OCI-LY7 (cell line): ENCODE measurements around the gene PTH1R. TPM values are rescaled to one million over a fixed set of nuclear protein-coding genes. Genes with fewer than 3 reads are reported as not detected.

Source experiments
- BruUV-seq: library from RNA; stranded (reverse); fragments of 400-500 nt; replicated peaks from 2 replicates; lab custom pipeline; 2021; lab: Mats Ljungman, UMichigan
- CTCF ChIA-PET: fragments of 300-600 bp; sonication (Branson Sonifier 250); formaldehyde crosslinking; loops from one replicate; lab custom pipeline; 2022; ENCODE audit warnings: antibody characterized with exemption; ENCODE audit not compliant: unreplicated experiment; lab: Charles Lee
- POLR2A ChIA-PET: fragments of 300-600 bp; sonication (Branson Sonifier 250); formaldehyde crosslinking; loops from one replicate; lab custom pipeline; 2022; ENCODE audit warnings: antibody characterized with exemption; lab: Charles Lee
- DNase-seq: peaks from one replicate; pipeline ENCODE4 v3.0.0-alpha.2; 2015; ENCODE audit warnings: low spot score
- H2AFZ ChIP-seq: fragments of 200-600 bp; sonication (generic), shearing (Covaris generic); 2 replicates; pipeline ENCODE4 v1.6.1; 2014; ENCODE audit warnings: mild to moderate bottlenecking, antibody characterized with exemption, low read length, moderate library complexity
- H3K27ac ChIP-seq: fragments of 200-600 bp; sonication (generic); 2 replicates; pipeline ENCODE4 v1.5.1; 2014; ENCODE audit warnings: mixed run types, low read depth, mild to moderate bottlenecking, moderate library complexity, low read length, inconsistent platforms; ENCODE audit not compliant: poor library complexity, severe bottlenecking
- H3K36me3 ChIP-seq: fragments of 200-600 bp; sonication (generic); 2 replicates; pipeline ENCODE4 v1.6.1; 2014; ENCODE audit warnings: mild to moderate bottlenecking, antibody characterized with exemption, low read length, moderate library complexity, mixed read lengths; ENCODE audit not compliant: insufficient read depth
- H3K4me1 ChIP-seq: fragments of 200-600 bp; sonication (generic); 2 replicates; pipeline ENCODE4 v1.5.1; 2014; ENCODE audit warnings: mild to moderate bottlenecking, low read length; ENCODE audit not compliant: insufficient read depth, poor library complexity, severe bottlenecking
- H3K4me2 ChIP-seq: fragments of 200-600 bp; sonication (generic); 2 replicates; pipeline ENCODE4 v1.6.1; 2014; ENCODE audit warnings: mild to moderate bottlenecking, low read length
- H3K4me3 ChIP-seq: fragments of 200-600 bp; sonication (generic); 2 replicates; pipeline ENCODE4 v1.5.1; 2014; ENCODE audit warnings: mild to moderate bottlenecking, low read depth, low read length; ENCODE audit not compliant: poor library complexity, severe bottlenecking
- H3K79me2 ChIP-seq: fragments of 200-600 bp; sonication (generic); 2 replicates; pipeline ENCODE4 v1.6.1; 2016; ENCODE audit warnings: low read depth, mild to moderate bottlenecking, low read length, moderate library complexity, mixed read lengths; ENCODE audit not compliant: insufficient read depth
- H3K9me2 ChIP-seq: fragments of 200-600 bp; sonication (generic); 2 replicates; pipeline ENCODE4 v1.6.1; 2016; ENCODE audit warnings: mild to moderate bottlenecking, low read length, mixed read lengths; ENCODE audit not compliant: insufficient read depth
- H3K9me3 ChIP-seq: fragments of 200-600 bp; sonication (generic); 2 replicates; pipeline ENCODE4 v1.6.1; 2014; ENCODE audit warnings: mild to moderate bottlenecking, mixed run types, low read length, mixed read lengths
- H4K20me1 ChIP-seq: fragments of 200-600 bp; sonication (generic); 2 replicates; pipeline ENCODE4 v1.6.1; 2014; ENCODE audit warnings: mild to moderate bottlenecking, antibody characterized with exemption, low read length, moderate library complexity, mixed read lengths; ENCODE audit not compliant: insufficient read depth
- EZH2phosphoT487 ChIP-seq: fragments of 200-600 bp; sonication (generic); IDR thresholded peaks from 2 replicates; pipeline ENCODE4 v1.6.1; 2018; ENCODE audit warnings: low read depth, borderline replicate concordance, mild to moderate bottlenecking, mixed run types, antibody characterized with exemption, low read length, moderate library complexity, mixed read lengths
- intact Hi-C: fragments of 100-400 bp; cut with micrococcal nuclease; formaldehyde crosslinking; loops from one replicate; pipeline ENCODE4 v1.10.0; 2022; ENCODE audit not compliant: unreplicated experiment
- total RNA-seq, 2 experiments: library from RNA; depleted of rRNA in 1 of 2; stranded (reverse); fragments of >200 nt in 1 of 2; shearing (Covaris generic) in 1 of 2; gene quantifications; 2 replicates each; pipeline ENCODE4 v1.2.3, GENCODE V29; 2014 to 2022
- TF ChIP-seq, protein P1 (sequence below): fragments of 200-600 bp; sonication (generic); conservative IDR thresholded peaks from 2 replicates; pipeline ENCODE4 v1.5.1; 2014; ENCODE audit warnings: mild to moderate bottlenecking, antibody characterized with exemption, low read length, moderate library complexity, mixed read lengths

The PTH1R gene
- total RNA-seq, 2 experiments from 2014 or later = not detected

DNA sequence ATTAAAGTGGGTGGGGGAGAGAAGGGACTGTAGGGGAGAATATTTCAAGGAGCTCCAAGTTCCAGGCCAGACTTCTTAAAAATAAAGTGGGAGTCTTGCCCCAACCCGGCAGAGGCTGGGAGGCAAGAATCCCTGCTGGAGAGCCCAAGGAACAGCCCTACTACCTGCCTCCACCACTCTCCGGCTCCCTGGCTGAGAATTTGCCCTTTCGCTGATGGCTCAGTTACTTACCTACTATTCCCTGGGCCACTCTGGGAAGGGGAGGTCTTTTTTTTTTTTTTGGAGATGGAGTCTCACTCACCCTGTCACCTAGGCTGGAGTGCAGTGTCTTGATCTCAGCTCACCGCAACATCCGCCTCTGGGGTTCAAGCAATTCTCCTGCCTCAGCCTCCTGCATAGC lies 29.8 kb upstream of the PTH1R start:
- no peaks in the 10 kb centered on the region for H3K9me2 ChIP-seq
- no peaks in the 10 kb centered on the region for H3K36me3 ChIP-seq
- no peak overlapping the region for H3K27ac ChIP-seq
- CTCF ChIA-PET = no interaction called here
- no peak overlapping the region for H3K4me2 ChIP-seq
- DNase-seq = no peak
- no peak overlapping the region for H2AFZ ChIP-seq
- BruUV-seq = no TSS peak
- intact Hi-C loops = no loop called here
- H3K9me3 ChIP-seq = no peaks in the 10 kb centered on the region
- POLR2A ChIA-PET = no interaction called here
- no peaks in the 10 kb centered on the region for H3K4me1 ChIP-seq
- TF ChIP-seq EZH2phosphoT487 = no peak
- TF ChIP-seq, protein P1, sequence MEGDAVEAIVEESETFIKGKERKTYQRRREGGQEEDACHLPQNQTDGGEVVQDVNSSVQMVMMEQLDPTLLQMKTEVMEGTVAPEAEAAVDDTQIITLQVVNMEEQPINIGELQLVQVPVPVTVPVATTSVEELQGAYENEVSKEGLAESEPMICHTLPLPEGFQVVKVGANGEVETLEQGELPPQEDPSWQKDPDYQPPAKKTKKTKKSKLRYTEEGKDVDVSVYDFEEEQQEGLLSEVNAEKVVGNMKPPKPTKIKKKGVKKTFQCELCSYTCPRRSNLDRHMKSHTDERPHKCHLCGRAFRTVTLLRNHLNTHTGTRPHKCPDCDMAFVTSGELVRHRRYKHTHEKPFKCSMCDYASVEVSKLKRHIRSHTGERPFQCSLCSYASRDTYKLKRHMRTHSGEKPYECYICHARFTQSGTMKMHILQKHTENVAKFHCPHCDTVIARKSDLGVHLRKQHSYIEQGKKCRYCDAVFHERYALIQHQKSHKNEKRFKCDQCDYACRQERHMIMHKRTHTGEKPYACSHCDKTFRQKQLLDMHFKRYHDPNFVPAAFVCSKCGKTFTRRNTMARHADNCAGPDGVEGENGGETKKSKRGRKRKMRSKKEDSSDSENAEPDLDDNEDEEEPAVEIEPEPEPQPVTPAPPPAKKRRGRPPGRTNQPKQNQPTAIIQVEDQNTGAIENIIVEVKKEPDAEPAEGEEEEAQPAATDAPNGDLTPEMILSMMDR = no peak
- no peak overlapping the region for H3K4me3 ChIP-seq
- no peaks in the 10 kb centered on the region for H3K79me2 ChIP-seq
- no peaks in the 10 kb centered on the region for H4K20me1 ChIP-seq

DNA sequence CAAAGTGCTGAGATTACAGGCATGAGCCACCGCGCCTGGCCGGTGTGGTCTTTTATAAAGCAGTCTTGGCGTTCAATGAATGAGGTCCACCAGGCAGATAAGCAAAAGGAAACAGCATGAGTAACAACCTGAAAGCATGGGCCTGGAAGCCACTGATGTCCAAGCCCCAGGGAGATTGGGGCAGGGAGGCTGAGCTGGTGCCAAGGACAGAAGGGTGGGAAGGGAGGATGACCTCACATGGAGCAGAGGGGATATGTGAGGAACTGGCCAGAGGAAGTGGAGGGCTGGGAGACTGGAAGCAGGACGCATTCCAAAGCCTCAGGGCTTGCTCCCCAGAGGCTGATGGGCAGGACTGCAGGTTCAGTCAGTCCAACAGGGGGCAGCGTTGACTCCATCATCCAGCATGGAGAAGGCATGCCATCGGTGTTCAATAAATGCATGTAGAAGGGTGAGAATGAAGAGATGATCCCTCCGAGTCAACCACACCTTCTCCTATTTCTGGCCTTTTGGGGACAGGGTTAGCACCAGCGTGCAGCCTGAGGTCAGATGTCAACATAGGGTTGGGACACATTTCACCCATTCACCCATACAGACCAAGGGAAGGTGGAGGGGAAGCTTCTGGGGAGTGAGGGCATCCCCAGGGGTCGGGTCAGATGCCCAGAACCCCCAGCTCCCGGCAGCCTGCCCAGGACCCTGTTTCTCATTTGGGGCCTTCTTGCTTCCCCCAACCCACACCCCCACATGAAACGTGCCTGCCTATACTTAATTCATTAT lies 29.1 kb upstream of the PTH1R start:
- POLR2A ChIA-PET = no interaction called here
- BruUV-seq = no TSS peak
- peak; percentile 19 for DNase-seq

More for the DNA sequence above, 29.1 kb upstream of the PTH1R start:
- Histone ChIP-seq H3K4me3 (no peak overlapping the region), H3K9me2 (no peaks in the 10 kb centered on the region), H3K4me2 (no peak overlapping the region), H4K20me1 (no peaks in the 10 kb centered on the region), H3K27ac (no peak overlapping the region), H3K4me1 (no peaks in the 10 kb centered on the region), H3K79me2 (no peaks in the 10 kb centered on the region), H2AFZ (no peak overlapping the region), H3K36me3 (no peaks in the 10 kb centered on the region), H3K9me3 (no peaks in the 10 kb centered on the region)
- CTCF ChIA-PET = no interaction called here
- TF ChIP-seq EZH2phosphoT487 = no peak
- TF ChIP-seq, protein P1 = peak; percentile 75
- intact Hi-C loops = no loop called here
